HG03575 (cell line): ENCODE results near the gene GRM3.

Experiments used
- ATAC-seq: cut with Tn5 transposase; IDR thresholded peaks from one replicate; pipeline ENCODE4 v1.9.1; 2021; ENCODE audit not compliant: unreplicated experiment, insufficient number of reproducible peaks, low FRiP score; ENCODE audit errors: extremely low read depth

The GRM3 gene

DNA sequence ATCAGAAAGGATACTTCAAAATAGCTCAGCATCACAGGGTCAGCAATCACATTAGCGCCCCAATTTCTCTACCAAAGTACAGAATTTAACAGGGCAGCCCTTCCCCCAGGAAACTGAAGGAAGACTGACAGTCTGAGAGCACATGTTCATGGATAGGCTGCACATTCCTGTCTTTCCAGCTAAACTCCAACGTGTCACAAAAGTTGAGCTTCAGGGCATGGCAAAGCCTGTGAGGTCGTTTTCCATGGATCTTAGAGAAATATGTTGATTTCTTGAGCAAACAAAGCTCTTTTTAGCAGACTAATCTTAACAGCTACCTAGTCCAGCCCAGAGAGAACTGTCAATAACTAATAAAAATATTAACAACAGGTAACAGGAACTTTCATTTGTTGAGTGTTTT is 207.9 kb downstream of the GRM3 start:
- ATAC-seq = no peak

DNA sequence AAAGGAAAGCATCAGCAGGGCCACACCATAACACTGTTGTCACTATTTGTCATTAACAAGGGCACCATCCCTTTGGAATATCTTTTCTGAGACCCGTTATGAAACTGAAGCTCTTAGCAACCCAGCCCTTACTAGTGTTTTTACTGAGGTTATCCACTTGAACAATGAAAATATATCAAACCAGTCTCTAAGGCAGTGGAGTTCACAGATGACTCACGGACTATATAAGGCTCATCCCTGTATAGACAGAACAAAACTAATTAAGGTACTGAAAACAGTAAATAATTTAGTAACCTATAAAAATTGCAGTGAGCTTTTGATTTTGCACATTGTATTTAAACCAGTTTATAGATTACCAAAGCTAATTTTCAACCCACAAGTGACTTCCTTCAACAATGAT is 219.7 kb downstream of the GRM3 start:
- no peak for ATAC-seq

DNA sequence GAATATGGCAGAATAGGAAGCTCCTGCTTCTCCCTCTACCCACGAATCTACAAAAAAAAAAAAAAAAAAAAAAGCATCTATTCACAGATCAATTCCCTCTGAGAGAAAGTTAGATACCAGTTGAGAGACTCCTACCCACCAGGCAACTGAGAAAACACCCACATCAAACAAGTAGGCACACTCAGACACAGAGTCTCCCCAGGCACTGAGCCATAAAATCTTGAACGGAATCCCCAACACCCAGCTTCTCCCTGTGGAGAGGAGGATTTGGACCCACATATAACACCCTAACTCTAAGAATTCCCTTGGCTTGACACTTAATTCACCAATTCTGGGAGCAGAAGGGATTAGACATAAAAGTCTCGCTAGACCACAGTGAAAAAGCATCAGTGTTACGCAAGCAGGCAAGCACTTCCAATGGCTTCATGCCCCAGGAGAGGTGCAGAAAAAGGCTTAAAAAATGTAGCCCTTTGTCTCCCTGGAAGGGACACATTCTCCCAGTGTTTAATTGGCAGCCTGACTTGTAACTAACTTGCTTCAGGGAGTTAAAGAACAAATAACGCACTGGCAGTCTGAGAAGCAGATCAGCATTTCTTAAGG is 223.6 kb downstream of the GRM3 start:
- no peak for ATAC-seq

DNA sequence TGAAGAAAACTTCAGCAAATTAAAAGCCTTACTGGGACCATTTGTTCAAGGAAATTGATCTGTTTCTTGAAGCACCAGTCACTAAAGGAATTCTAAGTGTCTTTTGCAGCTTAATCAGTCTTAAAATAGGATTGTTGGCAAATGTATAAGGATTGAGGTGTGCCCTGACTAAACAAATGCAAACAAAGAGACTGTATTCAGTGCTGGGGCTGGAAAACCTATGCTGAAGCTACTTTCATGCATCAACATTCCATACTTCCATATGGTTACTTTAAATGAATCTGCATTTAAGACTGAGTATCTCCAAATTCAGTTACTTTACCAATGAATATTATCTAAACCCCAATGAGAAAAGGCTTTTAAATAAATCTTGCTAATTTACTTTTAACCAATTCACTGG is 232.4 kb downstream of the GRM3 start:
- no peak for ATAC-seq

DNA sequence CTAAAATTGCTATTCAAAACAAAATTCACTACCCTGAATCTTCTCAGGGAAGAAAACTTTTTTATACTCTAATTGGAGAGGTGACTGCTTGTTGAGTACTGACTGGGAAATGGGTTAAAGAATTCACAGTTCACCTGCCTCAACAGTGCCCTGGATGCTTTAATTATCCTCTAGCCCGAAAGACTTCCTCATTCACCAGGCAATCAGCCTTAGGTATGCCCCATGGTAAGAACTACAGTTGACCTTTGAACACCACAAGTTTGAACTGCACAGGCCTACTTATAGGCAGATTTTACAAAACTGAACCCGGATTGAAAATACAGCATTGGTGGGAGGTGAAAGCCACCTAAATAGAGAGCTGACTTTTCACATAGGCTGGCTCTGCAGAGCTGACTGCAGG is 240.4 kb downstream of the GRM3 start:
- no peak for ATAC-seq

DNA sequence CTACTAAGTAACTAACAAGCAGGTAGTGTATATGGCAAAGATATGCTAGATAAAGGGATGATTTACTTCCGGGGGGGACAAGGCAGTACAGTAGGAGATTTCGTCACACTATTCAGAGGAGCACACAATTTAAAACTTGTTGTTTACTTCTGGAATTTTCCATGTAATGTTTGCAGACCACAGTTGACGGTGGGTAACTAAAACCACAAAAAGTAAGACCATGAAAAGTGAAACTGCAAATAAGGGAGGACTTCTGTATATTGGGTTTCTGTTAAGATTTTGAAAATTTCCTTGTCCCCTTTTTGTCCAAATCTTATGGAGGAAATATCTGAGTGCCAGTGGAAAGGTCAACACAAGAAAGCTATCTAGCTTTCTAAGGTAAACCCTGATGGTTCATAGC is 245.8 kb downstream of the GRM3 start:
- ATAC-seq = no peak

DNA sequence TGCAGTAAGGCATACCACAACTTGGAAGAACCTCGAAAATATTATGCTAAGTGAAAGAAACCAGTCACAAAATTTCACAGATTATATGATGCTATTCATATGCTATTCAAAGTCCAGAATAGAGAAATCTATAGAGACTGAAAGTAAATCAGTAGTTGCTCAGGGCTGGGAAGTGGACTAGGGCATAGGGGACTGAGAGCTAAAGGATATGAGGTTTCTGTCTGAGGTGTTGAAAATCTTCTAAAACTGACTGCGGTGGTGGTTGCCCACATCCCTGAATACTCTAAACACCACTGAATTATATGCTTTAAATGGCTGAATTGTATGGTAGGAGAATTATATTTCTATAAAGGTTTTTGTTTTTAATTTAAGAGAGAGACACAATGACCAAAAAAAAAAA is 254.5 kb downstream of the GRM3 start:
- ATAC-seq = no peak

DNA sequence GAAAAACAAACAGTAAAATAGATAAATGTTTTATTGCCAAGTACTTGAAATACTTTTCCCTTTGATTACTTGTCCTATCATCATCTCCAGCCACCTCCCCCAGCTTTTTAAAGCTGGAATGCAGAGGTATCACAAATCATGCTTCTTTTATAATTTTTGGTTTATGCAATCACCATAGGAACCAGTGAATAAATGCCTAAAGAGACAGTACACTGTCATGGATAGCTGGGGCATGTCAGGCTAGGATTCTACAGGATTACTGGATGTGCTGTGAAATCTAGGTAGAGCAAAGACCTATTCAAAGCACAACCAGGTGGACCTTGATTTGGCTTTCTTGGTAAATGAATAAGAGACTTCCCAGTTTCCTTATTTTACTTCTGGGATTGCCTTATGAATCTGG is 257.2 kb downstream of the GRM3 start:
- ATAC-seq = no peak

DNA sequence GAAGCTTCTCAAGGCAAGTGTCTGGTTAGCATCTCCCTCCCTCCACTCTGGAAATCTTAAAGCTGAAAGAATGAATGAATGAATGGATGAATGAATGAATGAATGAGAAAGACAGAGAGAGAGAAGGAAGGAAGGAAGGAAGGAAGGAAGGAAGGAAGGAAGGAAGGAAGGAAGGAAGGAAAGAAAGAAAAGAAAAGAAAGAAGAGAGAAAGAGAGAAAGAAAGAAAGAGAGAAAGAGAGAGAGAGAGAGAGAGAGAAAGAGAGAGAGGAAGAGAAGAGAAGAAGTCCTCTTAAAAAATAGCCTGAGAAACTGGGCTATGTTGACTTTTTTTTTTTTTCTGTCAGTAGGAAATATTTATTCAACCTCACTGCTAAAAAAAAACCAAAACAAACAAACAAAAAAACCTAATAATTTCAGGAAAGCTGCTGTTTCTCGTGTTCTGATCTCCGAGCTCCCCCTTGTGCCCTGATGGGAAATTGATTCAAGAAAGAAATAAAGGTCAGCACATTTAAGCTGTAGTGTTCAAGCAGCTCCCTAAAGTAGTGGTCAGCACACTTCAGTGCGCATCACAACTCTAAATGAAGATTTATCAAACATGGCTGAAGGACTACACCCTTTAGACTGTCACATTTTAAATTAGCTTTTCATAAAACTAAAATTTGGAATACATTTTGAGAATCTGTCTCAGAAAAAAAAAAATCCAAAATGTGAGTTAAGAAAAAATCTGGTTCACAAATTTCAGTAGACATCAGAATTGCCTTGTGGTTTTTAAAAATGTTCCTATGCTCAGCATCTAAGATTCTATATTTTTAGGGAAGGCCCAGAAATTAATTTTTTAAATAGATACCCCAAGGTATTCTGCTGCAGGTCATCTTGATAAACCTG is 261.5 kb downstream of the GRM3 start:
- no peak for ATAC-seq

DNA sequence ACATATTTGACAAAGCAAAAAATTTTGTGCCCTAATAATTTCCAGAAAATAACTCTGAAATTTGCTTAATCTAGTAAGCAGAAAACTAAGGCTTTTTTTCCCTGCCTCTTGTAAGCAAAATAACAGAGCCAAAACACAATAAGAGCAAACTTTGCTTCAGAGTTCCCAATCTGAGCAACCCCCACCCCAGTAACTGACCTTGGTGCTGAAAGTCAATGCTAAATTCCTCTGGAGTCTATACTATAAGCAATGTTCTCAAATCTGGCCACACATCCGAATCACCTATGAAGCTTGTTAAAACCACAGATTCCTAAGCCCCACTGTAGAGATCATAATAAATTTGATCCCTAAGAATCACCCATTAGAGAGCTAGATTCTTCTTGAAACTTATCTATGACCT is 265.2 kb downstream of the GRM3 start:
- no peak for ATAC-seq

DNA sequence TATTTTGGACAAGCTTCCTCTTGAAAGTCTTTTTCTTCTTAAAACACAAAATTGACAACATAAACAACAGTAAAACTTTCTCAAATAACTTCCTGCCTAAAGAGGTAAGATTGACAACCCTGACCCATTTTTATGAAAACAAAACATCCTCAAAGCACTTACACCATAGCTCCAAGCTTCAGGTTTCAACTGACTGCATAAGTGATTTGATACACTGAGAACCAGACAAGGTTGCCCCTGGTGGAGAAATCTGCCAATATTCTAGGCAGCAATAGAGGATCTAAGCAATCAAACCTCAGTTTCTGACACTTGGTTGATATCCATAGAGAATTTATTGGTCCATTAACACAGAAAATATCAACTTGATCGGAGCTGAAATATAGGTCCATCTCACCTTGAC is 267.9 kb downstream of the GRM3 start:
- ATAC-seq = no peak

DNA sequence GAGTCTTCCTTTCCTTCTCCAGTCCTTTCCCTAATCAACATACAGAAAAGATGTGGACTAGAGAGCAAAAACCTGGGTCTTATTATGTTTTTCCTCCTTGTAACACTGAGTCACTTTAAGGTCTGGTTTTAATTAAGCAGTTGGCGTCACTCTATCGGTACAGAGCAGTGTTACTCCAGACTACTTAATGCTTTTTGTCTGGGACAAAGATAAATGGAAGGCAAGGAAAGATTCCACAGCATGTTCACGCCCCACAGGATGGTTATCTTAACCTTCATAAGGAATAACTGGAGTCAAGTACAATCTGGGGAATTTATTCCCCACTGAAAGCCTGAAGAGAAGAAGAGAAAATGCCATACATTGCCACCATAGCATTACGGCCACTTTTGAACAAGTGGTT is 270.0 kb downstream of the GRM3 start:
- no peak for ATAC-seq
